ENCODE data around the gene MYO3A.

GRCh38 chr10:26029858-26030257, 95.8 kb downstream of the MYO3A start:
- TF ChIP-seq CTCF (IDR thresholded peaks at IDR 0.05; ENCODE audit: low read length): no peak
- TF ChIP-seq EZH2 (IDR thresholded peaks at IDR 0.05; ENCODE audit: borderline replicate concordance, low read length): no peak
